Liver (tissue), 3 donors: ENCODE data around the gene RNU6-9.
A peak's percentile ranks its signal among the peaks of the same experiment; 100 is the strongest.

Experiments used
- CTCF ChIP-seq: fragments of 150-350 bp; IDR thresholded peaks from 2 replicates; pipeline ENCODE4 v1.5.1; 2017; ENCODE audit warnings: improper control_type of control experiment, low read depth, low read length; ENCODE audit not compliant: missing input control
- TAF1 ChIP-seq: conservative IDR thresholded peaks from 2 replicates; pipeline ENCODE4 v1.6.1; 2016; ENCODE audit warnings: antibody characterized with exemption, mild to moderate bottlenecking
- donor health status: healthy.
- donor health status: healthy.

GRCh38 chr19:917323-918151 lies 24.3 kb downstream of the RNU6-9 start, which contains the start of gene KISS1R:
- TF ChIP-seq CTCF (peak; percentile 23), TAF1 (no peak)
